GM04504 (cell line): ENCODE results near the gene CCN6.
"Not testable (repeated sequence)": the region's sequence is repeated elsewhere in the genome, so short reads cannot be mapped to it uniquely, and the experiment has no call there.

ENCODE experiments used
- DNase-seq: peaks from one replicate; pipeline ENCODE4 v3.0.0-alpha.2; 2012; ENCODE audit warnings: low read depth

CCN6 gene

DNA sequence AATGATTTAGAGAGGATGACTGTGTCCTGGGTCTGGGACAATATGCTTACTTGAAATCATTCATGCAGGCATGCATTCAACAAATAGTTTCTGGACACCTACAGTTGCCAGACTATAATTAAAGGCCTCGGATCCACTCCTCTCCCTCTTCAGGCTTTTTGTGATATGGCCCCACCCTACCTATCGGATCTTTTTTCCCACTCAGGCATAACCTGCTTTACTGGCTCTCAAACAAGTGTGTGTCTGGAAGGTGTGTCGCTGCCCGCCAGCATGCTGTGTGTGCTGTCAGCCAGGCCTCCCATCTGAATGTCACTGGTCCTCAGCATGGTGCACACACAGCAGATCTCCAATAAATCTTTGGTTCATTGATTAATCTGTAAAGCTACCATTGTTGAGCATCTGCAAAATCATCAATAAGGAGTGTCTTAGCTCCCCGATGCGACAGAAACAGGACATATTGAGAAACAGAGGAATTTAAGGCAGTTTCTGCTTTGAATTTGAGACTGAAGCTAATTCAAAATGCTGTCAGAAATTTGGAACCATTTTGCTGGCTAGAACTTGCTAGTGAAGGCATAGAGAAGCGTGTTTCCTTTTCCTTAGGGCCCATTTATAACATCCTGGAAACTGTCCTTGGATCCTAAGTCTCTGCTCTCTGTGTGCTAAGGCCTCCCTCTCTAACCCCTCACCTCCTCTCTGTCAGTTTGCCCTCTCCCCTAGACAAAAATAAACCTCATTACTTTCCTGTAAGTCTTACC is 23.5 kb upstream of the CCN6 start:
- DNase-seq: no peak

DNA sequence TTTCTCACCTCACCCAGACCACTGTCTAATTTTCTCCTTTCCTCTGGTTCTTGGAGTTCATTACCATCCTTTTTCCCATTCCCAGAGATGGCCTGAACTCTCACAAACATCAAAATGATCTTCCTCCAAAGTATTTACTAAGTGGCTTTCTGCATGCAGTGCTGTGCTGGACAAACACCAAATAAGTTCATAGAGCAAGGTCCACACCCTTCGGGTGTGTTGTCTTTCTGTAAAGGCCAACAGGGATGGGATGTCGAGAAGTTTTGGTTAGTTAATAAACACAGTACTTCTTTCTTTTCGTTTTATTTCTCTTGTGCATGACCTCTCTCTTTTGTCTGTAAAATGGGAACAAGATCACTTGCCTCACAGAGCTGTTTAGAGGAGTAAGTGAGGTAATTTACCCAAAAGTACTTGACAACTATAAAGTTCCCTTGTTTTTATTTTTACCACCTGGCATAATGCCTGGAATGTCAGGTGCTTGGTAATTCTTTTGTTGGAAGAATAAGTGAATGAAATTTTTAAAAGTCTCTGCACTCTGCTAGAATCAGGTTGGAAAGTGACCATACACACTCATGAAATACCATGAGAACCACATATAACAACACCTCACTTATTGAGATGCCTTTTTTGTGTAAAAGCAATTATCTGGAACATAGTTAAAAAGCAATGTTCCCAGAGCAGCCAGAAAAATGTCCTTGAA is 22.8 kb upstream of the CCN6 start:
- DNase-seq: no peak

DNA sequence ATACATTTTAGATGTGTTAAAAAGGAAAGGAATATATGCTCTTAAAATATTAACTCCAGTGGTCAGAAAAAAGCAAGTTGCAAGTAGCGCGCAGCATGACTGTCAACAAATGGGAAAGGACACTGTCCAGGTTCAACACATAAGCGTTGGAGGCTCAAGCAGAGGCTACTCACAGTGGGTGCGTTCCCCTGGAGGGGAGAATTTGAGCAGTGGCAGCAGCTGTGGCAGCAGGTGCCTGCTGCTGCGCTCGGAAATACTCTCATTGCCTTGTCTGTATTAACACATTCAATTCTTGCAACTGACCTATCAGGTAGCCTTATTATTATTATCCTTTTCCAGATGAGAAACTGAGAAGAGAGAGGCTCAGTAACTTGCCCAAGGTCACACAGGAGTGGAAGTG is 21.9 kb upstream of the CCN6 start:
- DNase-seq: no peak

DNA sequence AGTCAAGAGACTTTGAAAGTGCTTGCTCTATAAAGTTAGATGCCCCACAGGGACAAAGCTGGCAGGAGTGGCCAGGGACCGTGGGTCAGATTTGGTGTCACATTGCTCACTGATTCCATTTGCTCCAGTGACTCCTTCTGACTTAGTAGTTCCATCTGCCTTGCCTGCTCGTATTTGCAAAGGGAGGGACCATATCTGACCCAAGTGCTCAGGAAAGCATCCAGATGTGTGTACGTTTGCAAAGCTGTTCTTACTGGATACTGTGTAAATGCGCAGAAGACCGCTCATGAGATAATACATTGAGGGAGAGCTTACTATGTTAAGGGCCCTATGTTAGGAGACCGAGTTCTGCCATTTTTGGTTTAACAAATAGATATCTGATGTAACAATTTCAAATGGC is 21.2 kb upstream of the CCN6 start:
- no peak for DNase-seq

DNA sequence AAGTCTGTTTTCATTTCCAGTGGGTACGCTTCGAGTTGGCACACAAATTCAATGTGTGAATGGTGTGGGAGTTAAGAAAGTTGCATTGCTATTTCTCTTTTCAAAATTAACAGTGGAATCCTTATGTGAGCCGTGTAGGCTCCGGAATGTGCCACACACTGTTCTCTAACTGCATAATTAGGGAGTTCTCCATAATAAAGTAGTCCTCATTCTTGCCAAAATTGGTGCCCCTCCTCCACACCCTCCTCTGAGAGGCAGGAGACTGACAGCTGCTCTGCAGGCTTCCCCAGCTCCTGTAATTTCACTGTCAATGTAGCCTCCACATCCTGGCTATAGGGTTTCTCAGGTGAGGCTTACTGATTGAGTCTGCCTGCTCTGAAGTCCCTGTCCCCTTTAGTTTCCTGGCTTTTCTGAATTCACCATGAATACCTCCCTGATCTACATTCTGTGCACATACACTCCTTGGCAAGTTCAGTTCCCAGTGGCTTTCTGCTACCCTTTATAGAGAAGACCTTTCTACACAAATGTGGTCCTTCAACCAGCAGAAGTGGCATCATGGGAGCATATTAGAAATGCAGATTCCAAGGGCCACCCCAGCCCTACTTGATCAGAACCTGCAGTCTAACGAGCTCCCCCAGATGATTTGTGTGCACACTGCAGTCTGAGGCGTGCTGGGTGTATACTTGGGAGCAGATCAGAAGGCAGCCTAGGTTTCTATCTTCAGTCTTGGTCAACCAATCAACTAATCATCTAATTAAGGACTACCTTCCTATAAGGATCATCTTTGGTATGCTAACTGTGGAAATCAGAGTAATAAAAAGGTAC is 19.9 kb upstream of the CCN6 start:
- DNase-seq: no peak

DNA sequence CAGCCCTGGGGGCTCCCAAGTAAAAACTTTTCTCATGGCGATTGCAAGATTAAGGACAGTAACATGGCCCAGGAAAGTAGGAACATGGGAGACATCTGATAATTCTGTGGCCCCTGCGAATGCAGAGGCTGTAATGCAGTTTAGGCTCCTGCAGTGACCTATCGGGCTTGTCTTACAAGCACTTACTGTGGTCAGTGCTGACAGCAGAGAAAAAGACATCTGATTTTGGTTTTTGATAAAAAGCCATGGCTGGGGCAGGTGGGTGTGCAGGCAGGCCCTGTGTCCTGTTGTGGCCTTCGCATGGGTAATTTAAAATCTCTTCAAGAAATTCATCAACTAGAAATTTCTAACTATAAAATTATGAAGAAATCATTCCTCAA is 19.3 kb upstream of the CCN6 start:
- no peak for DNase-seq

DNA sequence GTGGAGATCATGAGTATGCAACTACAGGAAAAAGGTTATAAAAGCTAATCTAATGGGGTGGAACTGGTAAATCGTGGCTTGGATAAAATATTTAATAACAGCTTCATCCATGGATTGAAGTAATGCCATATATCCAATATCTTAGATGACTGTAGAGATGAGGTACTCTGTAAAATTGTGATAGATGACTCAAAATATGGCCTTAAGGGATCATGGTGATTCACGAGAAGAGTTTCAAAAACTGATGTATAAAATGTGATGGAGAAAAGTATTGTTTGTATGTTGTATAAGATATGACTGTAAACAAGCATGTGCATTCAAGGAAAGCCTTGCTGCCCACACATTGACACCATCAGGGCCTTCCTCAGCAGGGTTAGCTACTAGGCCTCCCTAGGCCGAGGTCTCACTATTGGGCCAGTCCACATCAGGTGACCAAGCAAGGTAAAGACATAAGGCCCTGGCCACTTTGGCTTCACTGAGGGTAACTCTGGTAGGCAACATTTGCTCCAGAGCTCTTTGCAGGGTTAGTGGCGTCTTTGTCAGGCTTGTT is 17.7 kb upstream of the CCN6 start:
- DNase-seq: no peak

DNA sequence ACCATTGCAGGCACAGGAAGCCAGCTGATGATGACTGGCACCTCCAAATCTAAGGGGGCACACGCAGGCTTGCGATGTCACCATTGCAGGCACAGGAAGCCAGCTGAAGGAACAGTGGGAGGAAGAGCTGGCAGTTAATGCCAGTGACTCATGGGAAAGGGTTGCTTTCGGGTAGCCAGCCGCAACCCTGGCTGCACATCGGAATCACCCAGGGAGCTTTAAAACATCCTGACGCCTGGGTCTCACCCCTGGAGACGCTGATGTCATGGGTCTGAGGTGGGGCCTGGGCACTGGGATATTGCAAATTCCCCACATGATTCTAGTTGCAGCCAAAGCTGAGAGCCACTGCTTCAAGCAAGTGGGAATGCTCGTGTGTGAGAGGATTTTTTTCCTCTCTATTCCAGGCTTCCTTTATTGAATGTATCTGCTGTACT is 16.1 kb upstream of the CCN6 start:
- DNase-seq: peak; percentile 97

DNA sequence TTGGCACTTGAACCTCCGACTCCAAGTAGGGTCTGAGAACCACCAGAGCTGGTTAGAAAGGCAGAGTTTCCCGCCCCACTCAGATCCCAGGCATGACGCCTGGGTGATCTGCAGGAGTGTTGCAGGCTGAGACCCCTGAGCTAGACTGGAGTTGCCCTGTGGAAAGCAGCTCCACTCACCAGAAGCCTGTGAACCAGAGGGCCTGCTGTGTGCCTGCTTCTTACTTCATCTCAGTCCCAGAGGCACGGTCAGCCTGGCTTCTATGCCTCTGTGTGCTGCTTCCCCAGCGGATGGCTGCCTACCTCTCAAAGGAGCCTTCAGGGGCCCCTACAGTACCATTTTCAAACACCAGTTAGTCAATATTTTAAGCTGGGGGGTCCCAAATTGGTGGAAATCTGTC is 15.6 kb upstream of the CCN6 start:
- DNase-seq: no peak

DNA sequence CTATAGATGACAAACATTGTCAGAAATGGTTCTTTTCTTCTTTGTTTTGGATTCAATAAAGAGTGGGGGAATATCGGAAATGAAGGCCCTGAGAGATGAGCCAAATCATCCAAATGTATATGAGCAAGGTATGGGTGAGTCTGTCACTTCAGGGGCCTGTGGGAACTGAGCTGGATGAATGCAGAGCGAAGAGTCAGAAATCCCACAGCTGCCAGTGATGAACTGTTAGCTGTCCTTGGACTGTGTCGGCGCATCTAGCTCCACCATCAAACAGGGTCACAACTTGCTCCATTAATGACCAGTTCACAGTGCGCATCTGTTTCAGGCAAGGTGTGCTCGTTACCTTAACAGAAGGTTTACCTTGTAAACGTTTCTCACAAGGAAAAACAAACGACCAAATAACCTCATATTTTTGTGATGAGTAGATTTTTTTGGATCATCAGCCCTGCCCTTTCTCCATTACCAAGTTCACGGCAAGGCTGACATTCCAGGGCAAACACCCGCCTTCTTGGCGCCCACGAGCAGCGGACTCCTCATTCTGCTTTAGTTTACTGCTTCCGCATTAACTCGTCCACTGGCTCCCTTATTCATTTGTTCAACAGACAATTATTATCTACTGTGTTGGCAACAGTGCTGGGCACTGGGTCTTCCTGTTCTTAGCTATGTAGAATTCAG is 15.0 kb upstream of the CCN6 start:
- DNase-seq: no peak

DNA sequence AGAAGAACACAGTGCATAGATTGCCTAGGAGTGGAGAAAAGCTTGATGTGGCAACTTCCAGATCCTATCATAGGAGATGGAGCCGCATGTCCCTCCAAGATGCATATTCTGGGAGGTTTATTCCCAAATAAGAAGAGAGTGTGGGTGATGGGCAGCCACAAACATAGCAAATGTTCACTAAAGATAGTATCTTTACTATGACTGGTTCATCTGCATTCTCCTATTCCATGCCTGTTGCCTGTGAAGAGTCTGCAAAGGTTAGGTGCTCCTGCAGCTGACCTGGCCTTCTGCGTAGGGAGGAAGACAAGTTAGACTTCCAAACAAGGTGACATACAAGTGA is 14.5 kb upstream of the CCN6 start:
- no peak for DNase-seq

DNA sequence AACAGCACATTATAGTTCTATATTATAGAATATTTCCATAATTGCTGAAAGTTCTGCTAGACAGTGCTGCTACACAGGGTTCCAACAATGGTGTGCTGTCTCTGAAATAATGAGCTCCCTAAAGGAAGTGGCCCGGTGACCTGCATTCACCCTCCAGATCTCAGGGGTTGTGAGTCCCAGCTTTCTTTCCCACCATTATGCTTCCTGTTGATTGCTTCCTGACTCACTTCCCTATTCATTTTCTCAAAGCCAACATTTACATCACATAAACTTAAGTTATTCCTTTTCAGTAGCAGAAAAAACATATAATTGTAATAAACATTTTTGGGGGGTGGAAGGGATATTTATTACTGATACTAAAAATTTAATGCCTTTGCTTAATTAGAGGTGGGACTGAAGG is 12.9 kb upstream of the CCN6 start:
- DNase-seq: no peak

DNA sequence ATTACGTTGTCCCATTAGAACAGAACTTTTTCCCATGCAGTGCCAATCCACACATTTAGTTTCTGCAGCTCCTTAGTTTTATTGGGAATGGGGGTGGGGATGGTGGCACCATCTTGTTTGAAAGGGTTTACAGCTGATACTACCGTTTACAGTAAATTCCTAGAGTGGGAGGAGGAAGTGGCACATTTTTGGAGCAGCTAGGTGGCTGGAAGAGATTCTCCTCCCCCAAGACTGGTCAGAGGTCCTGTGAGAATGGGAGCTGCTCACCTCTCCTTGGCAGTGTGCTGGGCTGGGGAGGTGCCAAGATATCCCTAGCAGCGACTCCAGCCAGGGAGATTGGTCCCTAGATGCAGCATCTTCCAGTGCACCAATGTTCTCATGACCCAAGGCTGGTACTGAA is 12.4 kb upstream of the CCN6 start:
- DNase-seq: no peak

DNA sequence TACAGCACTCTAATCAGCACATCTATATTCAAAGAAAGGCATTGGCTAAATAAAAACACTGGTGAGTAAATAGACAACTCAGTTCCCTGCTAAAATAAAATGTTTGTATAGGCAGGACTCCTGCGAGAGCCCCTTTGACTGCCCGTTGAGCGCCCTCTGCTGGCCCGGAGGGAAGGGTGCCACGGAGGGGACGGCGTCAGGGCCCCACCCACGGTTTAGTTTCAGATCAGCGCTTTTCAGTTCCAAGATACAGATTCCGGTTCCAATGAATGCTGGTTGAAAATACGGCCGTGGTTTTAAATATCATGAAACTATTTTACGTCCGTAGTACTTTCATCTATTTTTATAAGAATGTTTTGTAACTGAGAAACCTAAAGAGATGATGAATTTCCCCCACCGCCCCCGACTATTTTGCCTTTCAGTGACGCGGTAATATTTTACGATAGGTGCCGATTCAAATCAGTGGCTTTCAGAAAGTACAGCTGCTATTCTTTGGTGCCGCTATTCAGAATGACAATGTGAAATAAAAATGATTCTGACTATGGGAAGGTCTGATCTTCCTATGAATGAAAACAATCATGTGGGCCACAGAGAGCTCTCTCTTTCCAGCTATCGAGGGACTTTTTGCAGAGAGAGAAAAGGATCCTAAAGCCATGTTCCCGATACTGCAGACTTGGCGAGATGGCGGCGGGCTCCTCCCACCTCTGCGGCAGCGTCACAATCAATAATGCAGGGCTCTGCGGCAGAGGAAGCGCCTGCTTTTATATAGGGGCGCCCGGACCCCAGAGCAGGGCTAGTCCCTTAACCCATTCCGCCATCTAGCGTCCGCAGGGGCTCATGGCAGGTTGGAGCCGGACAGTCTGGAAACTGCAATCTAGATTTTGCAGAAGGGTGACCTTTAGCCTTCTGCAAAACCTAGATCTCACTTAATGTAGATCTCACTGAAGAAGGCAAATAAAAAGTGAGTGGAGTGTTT is 10.6 kb upstream of the CCN6 start:
- peak; percentile 71 for DNase-seq

DNA sequence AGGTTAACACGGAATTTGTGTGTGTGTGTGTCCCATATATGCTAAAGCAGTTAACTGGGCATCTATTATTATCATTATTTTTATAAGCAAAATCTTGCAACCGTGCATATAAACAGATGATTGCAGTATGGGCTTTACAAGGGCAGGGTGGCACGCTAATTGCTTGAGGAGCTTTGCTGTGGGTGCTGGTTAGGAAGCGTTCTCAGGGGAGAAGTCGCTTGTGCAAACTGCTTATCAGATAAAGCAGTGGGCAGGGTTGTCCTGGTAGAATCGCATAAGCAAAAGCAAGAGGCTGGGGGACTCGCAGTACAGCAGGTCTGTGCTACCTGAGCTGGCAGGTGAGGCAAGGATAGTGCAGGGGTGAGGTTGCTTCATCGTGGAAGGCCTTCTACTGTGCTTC is 9.7 kb upstream of the CCN6 start:
- no peak for DNase-seq

DNA sequence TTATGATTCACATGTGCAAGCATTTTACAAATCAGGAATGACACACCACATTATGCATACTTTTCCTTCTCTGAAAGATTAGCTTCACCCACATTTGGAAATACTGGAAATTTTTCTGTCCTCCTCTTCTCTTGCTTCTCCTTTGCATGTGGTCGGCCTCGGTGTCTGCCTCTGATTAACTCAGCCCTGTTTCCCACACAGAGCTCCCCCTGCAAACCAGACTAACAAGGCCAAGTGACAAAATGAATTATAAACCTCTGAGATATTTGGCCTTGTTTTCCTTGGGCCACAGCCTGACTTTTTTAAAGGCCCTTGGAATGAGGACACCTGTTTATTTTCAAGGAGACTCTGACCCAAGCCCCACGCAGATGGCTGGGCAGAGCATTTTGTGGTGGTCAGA is 9.0 kb upstream of the CCN6 start:
- DNase-seq: peak; percentile 92

DNA sequence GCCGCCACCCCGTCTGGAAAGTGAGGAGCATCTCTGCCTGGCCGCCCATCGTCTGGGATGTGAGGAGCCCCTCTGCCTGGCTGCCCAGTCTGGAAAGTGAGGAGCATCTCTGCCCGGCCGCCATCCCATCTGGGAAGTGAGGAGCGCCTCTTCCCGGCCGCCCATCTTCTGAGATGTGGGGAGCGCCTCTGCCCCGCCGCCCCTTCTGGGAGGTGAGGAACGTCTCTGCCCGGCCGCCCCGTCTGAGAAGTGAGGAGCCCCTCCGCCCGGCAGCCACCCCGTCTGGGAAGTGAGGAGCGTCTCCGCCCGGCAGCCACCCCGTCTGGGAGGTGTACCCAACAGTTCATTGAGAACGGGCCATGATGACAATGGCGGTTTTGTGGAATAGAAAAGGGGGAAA is 6.4 kb upstream of the CCN6 start:
- DNase-seq: not testable (repeated sequence)

DNA sequence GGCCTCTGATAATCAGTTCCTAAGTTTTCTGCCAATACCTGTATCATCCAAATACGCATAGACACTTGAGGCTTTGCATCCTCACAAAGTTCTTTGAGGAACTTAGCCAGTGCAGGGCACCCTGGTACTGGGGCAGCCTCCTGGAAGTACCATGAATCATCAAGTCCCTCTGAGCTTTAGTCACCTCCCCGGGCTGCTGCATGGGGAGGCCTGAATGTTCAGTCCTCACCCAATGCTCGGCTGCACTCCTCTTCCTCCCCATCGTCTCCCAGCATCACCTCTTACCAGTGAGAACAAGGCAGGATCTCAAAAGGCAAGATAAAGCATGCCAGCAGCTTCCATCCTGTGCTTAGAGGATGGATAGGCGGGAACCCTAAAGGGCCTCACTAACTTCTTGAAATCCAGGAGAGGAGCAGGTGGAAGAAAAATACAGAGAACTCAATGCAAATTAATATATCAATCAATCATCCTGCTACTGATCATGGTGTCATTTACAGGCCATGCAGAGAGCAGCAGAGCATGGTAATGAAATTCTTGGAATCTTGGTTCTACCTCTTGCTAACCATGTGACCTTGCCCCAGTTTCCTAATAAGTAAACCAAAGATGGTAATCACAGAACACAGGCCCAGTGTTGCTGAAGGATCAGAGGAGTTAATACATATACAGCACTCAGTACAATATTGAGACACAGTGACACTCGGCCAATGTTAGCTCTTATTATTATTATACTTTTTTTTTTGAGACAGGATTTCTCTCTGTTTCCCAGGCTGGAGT is 4.7 kb upstream of the CCN6 start:
- no peak for DNase-seq

DNA sequence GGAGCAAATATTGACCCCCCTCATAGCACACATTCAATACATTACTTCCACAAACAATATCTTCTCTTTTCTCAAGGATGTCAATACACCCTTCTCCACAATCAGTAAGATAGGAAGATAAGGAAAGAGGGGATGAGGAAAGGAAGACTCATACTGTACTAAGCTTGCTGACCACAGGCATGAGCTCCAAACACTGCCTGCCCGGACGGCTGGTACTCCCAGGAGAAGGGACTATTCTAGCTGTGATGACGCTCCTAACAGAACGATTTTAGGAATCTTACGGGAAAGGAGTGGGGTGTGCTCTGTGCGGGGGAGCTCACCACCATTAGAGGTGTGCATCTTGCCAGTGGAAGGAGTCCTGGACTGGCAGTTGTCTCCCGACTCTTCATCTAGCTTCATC is 3.9 kb upstream of the CCN6 start:
- DNase-seq: no peak

DNA sequence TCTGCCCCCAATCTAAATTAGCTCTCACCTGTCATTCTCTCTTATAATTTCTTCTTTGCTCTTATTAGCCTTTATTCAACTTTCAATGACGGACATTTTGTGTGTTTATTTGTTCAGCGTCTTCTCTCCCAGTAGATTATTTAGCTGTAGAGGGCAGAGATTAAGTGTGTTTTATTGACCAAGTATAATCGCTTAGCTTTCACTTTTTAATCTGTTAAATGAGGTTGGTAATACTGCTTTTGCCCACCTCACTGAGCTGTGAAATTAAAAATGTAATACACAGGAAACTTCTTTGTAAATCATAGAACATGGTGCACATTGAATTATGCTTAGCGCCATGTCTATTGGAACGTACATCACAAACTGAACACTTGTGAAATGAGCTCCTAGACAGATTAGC is 3.5 kb upstream of the CCN6 start:
- DNase-seq: no peak
